ENCODE results near the gene SLC38A3. TPM values are rescaled to one million over a fixed set of nuclear protein-coding genes. Genes with fewer than 3 reads are reported as not detected.

SLC38A3 gene
- total and polyA plus RNA-seq, 2 of the 8 experiments (the other 6 are each of a cell fraction or from before 2014, with no cell fraction given): 1.2 to 3.7 TPM

GRCh38 chr3:50232303-50232702, 27.2 kb downstream of the SLC38A3 start (continued):
- TF ChIP-seq CHD7 (IDR thresholded peaks at IDR 0.05; ENCODE audit: insufficient replicate concordance, low read length): no peak
- TF ChIP-seq ATF2 (IDR thresholded peaks at IDR 0.05; ENCODE audit: low read length): no peak
- no peak for TF ChIP-seq KDM1A (IDR thresholded peaks at IDR 0.05; ENCODE audit: borderline replicate concordance, low read length)
- no peak for TF ChIP-seq RXRA (IDR thresholded peaks at IDR 0.05; ENCODE audit: insufficient read depth, low read depth, low read length)
- TF ChIP-seq SP4 (IDR thresholded peaks at IDR 0.05; ENCODE audit: low read length): no peak
- TF ChIP-seq SRF (IDR thresholded peaks at IDR 0.05; ENCODE audit: low read depth, low read length): no peak
- no peak for TF ChIP-seq CTBP2 (IDR thresholded peaks at IDR 0.05; ENCODE audit: borderline replicate concordance, insufficient read depth, insufficient read length, low read length)
- TF ChIP-seq KDM5A (IDR thresholded peaks at IDR 0.05; ENCODE audit: low read length): no peak
- no peak for TF ChIP-seq ASH2L (IDR thresholded peaks at IDR 0.05; ENCODE audit: low read length)

Measured in H1 (cell line).